Stomach (tissue), 9 donors: ENCODE measurements around the gene LRTM2. TPM values are rescaled to one million over a fixed set of nuclear protein-coding genes. Genes with fewer than 3 reads are reported as not detected.

Source experiments
- DNase-seq, 2 donors: peaks; one replicate each; pipeline versions ENCODE4 v3.0.0 to v3.0.0-alpha.2; 2013 to 2019
- H3K27ac ChIP-seq, 5 donors: fragments of 200-600 bp in 4 of 5; sonication (generic) in 4 of 5; one replicate each; pipeline ENCODE4 v1.5.1; 2013 to 2019; ENCODE audit warnings: mild to moderate bottlenecking in 1 of 5, moderate library complexity in 1 of 5
- H3K27me3 ChIP-seq, 3 donors: fragments of 200-600 bp; sonication (generic); one replicate each; pipeline ENCODE4 v1.5.1; 2017 to 2019; ENCODE audit warnings: mixed run types in 1 of 3
- H3K36me3 ChIP-seq, 4 donors: fragments of 200-600 bp; sonication (generic); 1 replicate in 3 of 4; 2 replicates in 1 of 4; pipeline ENCODE4 v1.5.1; 2016 to 2019
- H3K4me1 ChIP-seq, 4 donors: fragments of 200-600 bp; sonication (generic); one replicate each; pipeline ENCODE4 v1.5.1; 2016 to 2019
- H3K4me3 ChIP-seq, 4 donors: fragments of 200-600 bp; sonication (generic) in 3 of 4; one replicate each; pipeline ENCODE4 v1.5.1; 2016 to 2019; ENCODE audit warnings: mild to moderate bottlenecking in 1 of 4
- H3K9me3 ChIP-seq, 4 donors: fragments of 200-600 bp; sonication (generic); one replicate each; pipeline ENCODE4 v1.5.1; 2016 to 2019
- EP300 ChIP-seq: sonication (generic); formaldehyde crosslinking; IDR thresholded peaks from one replicate; pipeline ENCODE4 v1.6.1; 2017; ENCODE audit warnings: antibody characterized with exemption
- POLR2A ChIP-seq, 4 donors: fragments of 450-650 bp; IDR thresholded peaks; one replicate each; pipeline ENCODE4 v1.6.1; 2016; ENCODE audit warnings: antibody characterized with exemption in 4 of 4, control low read depth in 2 of 4, mild to moderate bottlenecking in 1 of 4, moderate library complexity in 1 of 4
- POLR2AphosphoS5 ChIP-seq, 3 donors: sonication (generic); formaldehyde crosslinking; IDR thresholded peaks; one replicate each; pipeline ENCODE4 v1.6.1; 2016; ENCODE audit warnings: antibody characterized with exemption in 3 of 3
- WGBS, 5 donors: extraction: QIAGEN DNeasy Blood & Tissue Kit in 3 of 5; methylation state at CpG; one replicate each; pipeline versions ENCODE4 v1.1.5 to v1.1.7; 2013 to 2018; 5-methylcytosine and 5-hydroxymethylcytosine counted together
- intact Hi-C: fragments of 100-400 bp; cut with DNase I; formaldehyde crosslinking; loops from one replicate; pipeline ENCODE4 v1.15.1; 2023; ENCODE audit warnings: low total_unique reads
- polyA plus RNA-seq, 3 donors: library from polyadenylated mRNA; stranded (reverse); fragments of 200-250 nt; gene quantifications; one replicate each; pipeline ENCODE4 v1.2.3, GENCODE V29; 2013
- total RNA-seq, 5 donors: library from RNA; depleted of rRNA; stranded (reverse); fragments of >200 nt; gene quantifications; one replicate each; pipeline versions ENCODE4 v1.1.0 to v1.2.3, GENCODE V29; 2014 to 2016
- TF ChIP-seq, protein P1 (sequence below), 7 experiments: fragments of 450-650 bp in 4 of 7; fragments of 200-600 bp in 3 of 7; sonication (generic) in 3 of 7; IDR thresholded peaks; one replicate each; pipeline ENCODE4 v1.5.1; 2016 to 2019; ENCODE audit warnings: antibody characterized with exemption in 7 of 7, control low read depth in 2 of 7, mild to moderate bottlenecking in 1 of 7
- donor health status: healthy with polysubstance abuse.
- donor health status: Bipolar disorder and iron deficiency.
- donor health status: healthy.

Gene LRTM2
- total and polyA plus RNA-seq, 8 donors, result 0.03 TPM; not detected in 7

DNA sequence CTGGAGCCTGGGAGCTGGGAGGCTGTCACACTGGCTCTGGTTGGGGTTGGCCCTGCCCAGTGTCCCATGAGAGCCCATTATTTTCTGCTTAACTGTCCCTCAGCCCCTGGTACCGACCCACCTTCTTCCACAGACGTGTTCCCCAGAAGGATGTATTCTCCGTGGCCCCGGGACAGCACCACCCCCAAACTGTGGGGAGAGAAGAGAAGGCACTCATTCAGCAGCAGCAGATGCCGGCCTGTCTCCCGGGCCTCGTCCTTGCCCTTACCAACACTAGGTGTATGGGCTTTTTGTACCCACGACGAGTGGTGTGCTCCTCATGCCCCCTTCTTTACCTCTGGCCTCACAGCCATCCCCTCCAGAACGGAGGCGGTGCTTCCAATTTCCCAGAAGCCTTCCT lies 38.1 kb downstream of the LRTM2 start:
- no peaks in the 10 kb centered on the region for H3K36me3 ChIP-seq
- WGBS, 5 donors, result 80 to 92% (median 88%) methylated on average over 11 of the region's 11 CpGs

DNA sequence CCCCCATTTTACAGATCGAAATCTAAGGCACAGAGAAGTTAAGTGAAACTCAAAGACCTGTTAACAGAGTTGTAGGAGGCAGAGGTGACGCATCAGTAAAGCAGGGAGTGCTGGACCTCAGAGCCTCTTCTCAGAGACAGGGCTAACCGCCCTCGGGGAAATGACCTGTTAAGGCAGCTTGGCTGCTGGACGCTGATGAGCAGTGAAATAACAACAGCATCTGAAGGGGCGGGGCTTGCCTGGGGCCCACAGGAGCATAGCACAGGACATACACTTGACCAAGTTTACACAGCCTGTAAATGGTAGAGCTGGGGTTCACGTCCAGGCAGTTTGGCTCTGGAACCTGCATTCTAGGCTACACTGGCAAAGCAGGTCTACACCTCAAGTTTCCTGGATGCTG lies 39.3 kb downstream of the LRTM2 start:
- no peak overlapping the region for H3K4me3 ChIP-seq
- intact Hi-C loops, result no loop called here
- H3K27ac ChIP-seq, result no peak overlapping the region
- TF ChIP-seq, protein P1, sequence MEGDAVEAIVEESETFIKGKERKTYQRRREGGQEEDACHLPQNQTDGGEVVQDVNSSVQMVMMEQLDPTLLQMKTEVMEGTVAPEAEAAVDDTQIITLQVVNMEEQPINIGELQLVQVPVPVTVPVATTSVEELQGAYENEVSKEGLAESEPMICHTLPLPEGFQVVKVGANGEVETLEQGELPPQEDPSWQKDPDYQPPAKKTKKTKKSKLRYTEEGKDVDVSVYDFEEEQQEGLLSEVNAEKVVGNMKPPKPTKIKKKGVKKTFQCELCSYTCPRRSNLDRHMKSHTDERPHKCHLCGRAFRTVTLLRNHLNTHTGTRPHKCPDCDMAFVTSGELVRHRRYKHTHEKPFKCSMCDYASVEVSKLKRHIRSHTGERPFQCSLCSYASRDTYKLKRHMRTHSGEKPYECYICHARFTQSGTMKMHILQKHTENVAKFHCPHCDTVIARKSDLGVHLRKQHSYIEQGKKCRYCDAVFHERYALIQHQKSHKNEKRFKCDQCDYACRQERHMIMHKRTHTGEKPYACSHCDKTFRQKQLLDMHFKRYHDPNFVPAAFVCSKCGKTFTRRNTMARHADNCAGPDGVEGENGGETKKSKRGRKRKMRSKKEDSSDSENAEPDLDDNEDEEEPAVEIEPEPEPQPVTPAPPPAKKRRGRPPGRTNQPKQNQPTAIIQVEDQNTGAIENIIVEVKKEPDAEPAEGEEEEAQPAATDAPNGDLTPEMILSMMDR (IDR thresholded peaks at IDR 0.05), result no peak
- H3K36me3 ChIP-seq, result no peaks in the 10 kb centered on the region
- H3K9me3 ChIP-seq, result peaks cover 0 to 12% (median 11%) of the 10 kb centered on the region in 4 donors
- WGBS, 5 donors, result 69 to 75% (median 74%) methylated on average over 7 of the region's 7 CpGs
- H3K27me3 ChIP-seq, result peaks cover 0 to 5% (median 4%) of the 10 kb centered on the region in 3 donors
- no peaks in the 10 kb centered on the region for H3K4me1 ChIP-seq
- no peak for DNase-seq

More for the DNA sequence above, 38.1 kb downstream of the LRTM2 start:
- TF ChIP-seq, protein P1 (IDR thresholded peaks at IDR 0.05), result no peak
- no peak for TF ChIP-seq EP300
- no peak for TF ChIP-seq POLR2A (IDR thresholded peaks at IDR 0.05)
- TF ChIP-seq POLR2AphosphoS5 (IDR thresholded peaks at IDR 0.05), result no peak
- no peak for DNase-seq
- H3K27me3 ChIP-seq, result no peaks in the 10 kb centered on the region
- H3K4me3 ChIP-seq, result no peak overlapping the region
- H3K4me1 ChIP-seq, result no peaks in the 10 kb centered on the region
- intact Hi-C loops, result no loop called here
- H3K9me3 ChIP-seq, result peaks cover 0 to 15% (median 11%) of the 10 kb centered on the region in 4 donors
- H3K27ac ChIP-seq, result no peak overlapping the region

DNA sequence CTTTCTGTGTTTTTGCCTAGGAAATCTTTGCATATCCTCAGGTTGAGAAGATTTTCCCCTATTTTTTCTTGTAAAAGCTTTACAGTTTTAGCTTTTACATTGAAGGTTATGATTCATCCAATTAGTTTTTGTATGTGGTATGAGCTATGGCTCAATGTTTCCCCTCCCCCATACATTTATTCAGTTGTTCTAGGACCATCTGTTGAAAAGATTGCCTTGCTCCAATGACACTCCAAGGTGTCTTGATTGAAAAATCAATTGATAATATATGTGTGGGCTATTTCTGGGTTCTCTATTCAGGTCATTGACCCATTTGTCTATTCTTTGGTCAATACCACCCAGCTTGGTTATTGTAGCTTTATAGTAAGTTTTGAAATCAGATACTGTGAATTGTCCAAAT lies 42.6 kb downstream of the LRTM2 start:
- Histone ChIP-seq H3K27me3 (peaks cover 0 to 22% (median 11%) of the 10 kb centered on the region in 3 donors), H3K36me3 (no peaks in the 10 kb centered on the region), H3K9me3 (peaks cover 0 to 4% (median 0%) of the 10 kb centered on the region in 4 donors), H3K27ac (no peak overlapping the region), H3K4me3 (no peak overlapping the region), H3K4me1 (no peaks in the 10 kb centered on the region)
- DNase-seq, result no peak
- TF ChIP-seq POLR2A (IDR thresholded peaks at IDR 0.05), result no peak
- no peak for TF ChIP-seq EP300
- TF ChIP-seq, protein P1 (IDR thresholded peaks at IDR 0.05), result no peak
- no peak for TF ChIP-seq POLR2AphosphoS5 (IDR thresholded peaks at IDR 0.05)
- intact Hi-C loops, result no loop called here

DNA sequence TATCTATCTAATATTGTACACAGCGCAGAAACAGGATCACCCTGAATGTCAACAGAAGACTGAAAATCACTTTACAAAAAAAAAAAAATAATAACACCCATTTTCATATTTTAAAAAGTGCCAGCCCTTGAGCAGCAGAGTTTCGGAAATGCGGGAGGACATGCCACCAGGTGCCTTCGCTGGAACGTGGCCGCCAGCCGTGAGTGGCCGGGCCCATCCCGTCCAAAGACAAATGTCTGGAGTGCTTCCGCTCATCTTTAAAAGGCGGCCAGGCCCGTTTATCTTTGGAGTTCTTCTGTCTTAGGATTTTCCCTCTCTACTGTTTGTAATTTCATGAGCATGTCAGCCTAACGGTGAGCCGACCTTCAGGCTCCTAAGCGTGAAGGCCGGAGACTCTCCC lies 43.5 kb downstream of the LRTM2 start:
- peak in 1 of 2 donors; percentile 9 for DNase-seq
- TF ChIP-seq, protein P1 (IDR thresholded peaks at IDR 0.05), result no peak
- TF ChIP-seq POLR2AphosphoS5 (IDR thresholded peaks at IDR 0.05), result no peak
- no peak for TF ChIP-seq EP300
- TF ChIP-seq POLR2A (IDR thresholded peaks at IDR 0.05), result no peak
- Histone ChIP-seq H3K36me3 (no peaks in the 10 kb centered on the region), H3K4me1 (no peaks in the 10 kb centered on the region), H3K27me3 (peaks cover 0 to 22% (median 11%) of the 10 kb centered on the region in 3 donors), H3K4me3 (no peak overlapping the region), H3K27ac (no peak overlapping the region), H3K9me3 (peaks cover 0 to 4% (median 0%) of the 10 kb centered on the region in 4 donors)
- intact Hi-C loops, result no loop called here
- 87 to 93% (median 90%) methylated on average over 16 of the region's 16 CpGs for WGBS, 5 donors
